DND-41 (cell line): ENCODE data around the gene GRM3.

ENCODE experiments used
- ATAC-seq: fragments of 200-7000 bp; cut with Tn5 transposase; 3 replicates; pipeline ENCODE4 v1.9.1; 2021; ENCODE audit warnings: low read depth; ENCODE audit not compliant: insufficient read depth
- DNase-seq: peaks from one replicate; pipeline ENCODE4 v3.0.0-alpha.2; 2020
- H2AFZ ChIP-seq: 2 replicates; pipeline ENCODE4 v1.6.0; 2012; ENCODE audit warnings: low read depth, low read length
- H3K27ac ChIP-seq: 2 replicates; pipeline ENCODE4 v1.5.1; 2012; ENCODE audit warnings: low read length, inconsistent platforms
- H3K27me3 ChIP-seq: fragments of 200-600 bp; sonication (generic); 2 replicates; pipeline ENCODE4 v1.6.0; 2012; ENCODE audit warnings: low read length, mild to moderate bottlenecking, inconsistent platforms; ENCODE audit not compliant: insufficient read depth, poor library complexity
- H3K36me3 ChIP-seq: 2 replicates; pipeline ENCODE4 v1.5.1; 2012; ENCODE audit warnings: low read length, inconsistent platforms; ENCODE audit not compliant: insufficient read depth
- H3K4me1 ChIP-seq: 2 replicates; pipeline ENCODE4 v1.5.1; 2012; ENCODE audit warnings: mild to moderate bottlenecking, low read length; ENCODE audit not compliant: insufficient read depth
- H3K4me2 ChIP-seq: 2 replicates; pipeline ENCODE4 v1.6.0; 2012; ENCODE audit warnings: mild to moderate bottlenecking, moderate library complexity, low read length, inconsistent platforms; ENCODE audit not compliant: insufficient read depth
- H3K4me3 ChIP-seq, 2 experiments: fragments of 200-600 bp in 1 of 2; shearing (Covaris generic) in 1 of 2; 2 replicates each; pipeline ENCODE4 v1.5.1; 2012 to 2016; ENCODE audit warnings: inconsistent platforms in 2 of 2, low read length in 2 of 2, mild to moderate bottlenecking in 2 of 2, low read depth in 1 of 2, moderate library complexity in 1 of 2
- H3K79me2 ChIP-seq: 2 replicates; pipeline ENCODE4 v1.6.0; 2012; ENCODE audit warnings: low read length, inconsistent platforms; ENCODE audit not compliant: insufficient read depth
- H3K9ac ChIP-seq: 2 replicates; pipeline ENCODE4 v1.6.0; 2012; ENCODE audit warnings: low read depth, mild to moderate bottlenecking, inconsistent platforms, low read length, moderate library complexity
- H3K9me3 ChIP-seq: 2 replicates; pipeline ENCODE4 v1.5.1; 2012; ENCODE audit warnings: low read length, moderate library complexity, mild to moderate bottlenecking, inconsistent platforms; ENCODE audit not compliant: insufficient read depth, severe bottlenecking
- H4K20me1 ChIP-seq: 2 replicates; pipeline ENCODE4 v1.6.0; 2012; ENCODE audit warnings: low read length; ENCODE audit not compliant: insufficient read depth
- CTCF ChIP-seq: IDR thresholded peaks from 2 replicates; pipeline ENCODE4 v1.5.1; 2012; ENCODE audit warnings: borderline replicate concordance, low read length, moderate library complexity, mild to moderate bottlenecking; ENCODE audit not compliant: poor library complexity, severe bottlenecking; ENCODE audit errors: extremely low read depth
- EZH2 ChIP-seq: IDR thresholded peaks from 3 replicates; pipeline ENCODE4 v1.6.1; 2012; ENCODE audit warnings: borderline replicate concordance, low read depth, mild to moderate bottlenecking, moderate library complexity, low read length, inconsistent platforms; ENCODE audit not compliant: severe bottlenecking

The GRM3 gene

GRCh38 chr7:86668315-86668714 is 24.6 kb downstream of the GRM3 start:
- Histone ChIP-seq H3K4me2 (no peak overlapping the region), H3K79me2 (no peaks in the 10 kb centered on the region), H3K4me3 (no peak overlapping the region), H3K9me3 (no peaks in the 10 kb centered on the region), H3K4me1 (no peaks in the 10 kb centered on the region), H3K27me3 (no peaks in the 10 kb centered on the region), H3K9ac (no peak overlapping the region), H3K36me3 (no peaks in the 10 kb centered on the region), H3K27ac (no peak overlapping the region), H2AFZ (no peak overlapping the region), H4K20me1 (no peaks in the 10 kb centered on the region)
- no peak for DNase-seq
- TF ChIP-seq EZH2 (no peak), CTCF (no peak)
- ATAC-seq: no peak

- no peaks in the 10 kb centered on the region for H4K20me1 ChIP-seq
- TF ChIP-seq EZH2 (no peak), CTCF (no peak)
- H3K27ac ChIP-seq: no peak overlapping the region
- H3K4me3 ChIP-seq: no peak overlapping the region
- no peak overlapping the region for H3K4me2 ChIP-seq
- H2AFZ ChIP-seq: no peak overlapping the region
- H3K9ac ChIP-seq: no peak overlapping the region
- no peaks in the 10 kb centered on the region for H3K79me2 ChIP-seq
- H3K9me3 ChIP-seq: no peaks in the 10 kb centered on the region
- no peaks in the 10 kb centered on the region for H3K36me3 ChIP-seq
- DNase-seq (no peak), ATAC-seq (no peak)
- no peaks in the 10 kb centered on the region for H3K27me3 ChIP-seq
- H3K4me1 ChIP-seq: no peaks in the 10 kb centered on the region
Measured at GRCh38 chr7:86687831-86688230, 44.1 kb downstream of the GRM3 start.

- ATAC-seq (no peak), DNase-seq (no peak)
- H3K4me2 ChIP-seq: no peak overlapping the region
- H3K9ac ChIP-seq: no peak overlapping the region
- H3K4me1 ChIP-seq: no peaks in the 10 kb centered on the region
- H3K79me2 ChIP-seq: no peaks in the 10 kb centered on the region
- no peak overlapping the region for H2AFZ ChIP-seq
- no peaks in the 10 kb centered on the region for H3K9me3 ChIP-seq
- no peak for TF ChIP-seq CTCF
- no peak for TF ChIP-seq EZH2
- H3K36me3 ChIP-seq: no peaks in the 10 kb centered on the region
- no peaks in the 10 kb centered on the region for H4K20me1 ChIP-seq
- H3K4me3 ChIP-seq: no peak overlapping the region
- H3K27ac ChIP-seq: no peak overlapping the region
- no peaks in the 10 kb centered on the region for H3K27me3 ChIP-seq
Measured at GRCh38 chr7:86689363-86689762, 45.7 kb downstream of the GRM3 start.

DNA sequence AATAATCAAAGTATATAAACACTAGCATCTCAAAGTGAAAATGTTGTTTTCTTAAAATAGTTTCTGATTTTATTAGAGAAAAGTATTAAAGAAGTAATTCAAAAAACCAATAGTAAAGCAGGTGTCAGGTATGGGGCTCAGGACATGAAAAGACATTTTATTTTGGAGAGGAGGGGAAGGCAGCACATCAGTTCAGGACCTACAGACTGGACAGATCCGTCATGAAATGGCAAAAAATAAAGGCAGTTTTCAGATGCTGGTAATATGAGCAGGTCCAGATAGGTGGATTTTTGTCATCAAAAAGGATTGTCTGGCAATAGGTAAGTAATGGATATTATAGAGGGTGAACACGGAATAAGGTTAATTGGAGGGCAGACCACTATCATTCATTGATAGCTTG is 49.0 kb downstream of the GRM3 start:
- DNase-seq (no peak), ATAC-seq (no peak)
- no peak overlapping the region for H3K4me3 ChIP-seq
- no peak overlapping the region for H3K4me2 ChIP-seq
- H3K27me3 ChIP-seq: no peaks in the 10 kb centered on the region
- H2AFZ ChIP-seq: no peak overlapping the region
- TF ChIP-seq EZH2 (no peak), CTCF (no peak)
- no peaks in the 10 kb centered on the region for H3K36me3 ChIP-seq
- H3K27ac ChIP-seq: no peak overlapping the region
- H3K79me2 ChIP-seq: no peaks in the 10 kb centered on the region
- H3K9me3 ChIP-seq: no peaks in the 10 kb centered on the region
- H3K9ac ChIP-seq: no peak overlapping the region
- H4K20me1 ChIP-seq: no peaks in the 10 kb centered on the region
- H3K4me1 ChIP-seq: no peaks in the 10 kb centered on the region
